Measurements from ENCODE around the gene IRS1.

- TF ChIP-seq, protein P1, sequence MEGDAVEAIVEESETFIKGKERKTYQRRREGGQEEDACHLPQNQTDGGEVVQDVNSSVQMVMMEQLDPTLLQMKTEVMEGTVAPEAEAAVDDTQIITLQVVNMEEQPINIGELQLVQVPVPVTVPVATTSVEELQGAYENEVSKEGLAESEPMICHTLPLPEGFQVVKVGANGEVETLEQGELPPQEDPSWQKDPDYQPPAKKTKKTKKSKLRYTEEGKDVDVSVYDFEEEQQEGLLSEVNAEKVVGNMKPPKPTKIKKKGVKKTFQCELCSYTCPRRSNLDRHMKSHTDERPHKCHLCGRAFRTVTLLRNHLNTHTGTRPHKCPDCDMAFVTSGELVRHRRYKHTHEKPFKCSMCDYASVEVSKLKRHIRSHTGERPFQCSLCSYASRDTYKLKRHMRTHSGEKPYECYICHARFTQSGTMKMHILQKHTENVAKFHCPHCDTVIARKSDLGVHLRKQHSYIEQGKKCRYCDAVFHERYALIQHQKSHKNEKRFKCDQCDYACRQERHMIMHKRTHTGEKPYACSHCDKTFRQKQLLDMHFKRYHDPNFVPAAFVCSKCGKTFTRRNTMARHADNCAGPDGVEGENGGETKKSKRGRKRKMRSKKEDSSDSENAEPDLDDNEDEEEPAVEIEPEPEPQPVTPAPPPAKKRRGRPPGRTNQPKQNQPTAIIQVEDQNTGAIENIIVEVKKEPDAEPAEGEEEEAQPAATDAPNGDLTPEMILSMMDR (IDR thresholded peaks at IDR 0.05): no peak
- TF ChIP-seq POLR2A (IDR thresholded peaks at IDR 0.05): no peak
Observed at GRCh38 chr2:226727251-226727650, 72.4 kb downstream of the IRS1 start.

Data from stomach (tissue), 4 donors.